Activated CD4-positive, alpha-beta memory T cell treated with anti-CD3 and anti-CD28 coated beads for 36 hours (primary cell): ENCODE measurements around the gene TMEM204. TPM values are rescaled to one million over a fixed set of nuclear protein-coding genes. Genes with fewer than 3 reads are reported as not detected.
A peak's percentile ranks its signal among the peaks of the same experiment; 100 is the strongest.

Experiments
- CTCF ChIA-PET: fragments of 350-600 bp; sonication (Branson Sonifier 250); formaldehyde crosslinking; loops from one replicate; lab custom pipeline; 2021; ENCODE audit warnings: antibody characterized with exemption, inconsistent platforms; lab: Charles Lee
- POLR2A ChIA-PET: fragments of 350-600 bp; sonication (Branson Sonifier 250); formaldehyde crosslinking; loops from one replicate; lab custom pipeline; 2021; ENCODE audit warnings: antibody characterized with exemption; lab: Charles Lee
- DNase-seq: peaks from one replicate; pipeline ENCODE4 v3.0.0-alpha.2; 2020
- H3K27ac Mint-ChIP-seq: one replicate; pipeline ENCODE4 v1.8.0; 2021; ENCODE audit warnings: mixed read lengths
- H3K27me3 Mint-ChIP-seq: one replicate; pipeline ENCODE4 v1.8.0; 2021; ENCODE audit warnings: mixed read lengths
- H3K36me3 Mint-ChIP-seq: one replicate; pipeline ENCODE4 v1.8.0; 2021; ENCODE audit warnings: mixed read lengths
- H3K4me1 Mint-ChIP-seq: one replicate; pipeline ENCODE4 v1.8.0; 2021; ENCODE audit warnings: low read depth, mixed read lengths
- H3K4me3 Mint-ChIP-seq: one replicate; pipeline ENCODE4 v1.8.0; 2021; ENCODE audit warnings: mild to moderate bottlenecking, mixed read lengths
- H3K9me3 Mint-ChIP-seq: one replicate; pipeline ENCODE4 v1.8.0; 2021; ENCODE audit warnings: mixed read lengths
- intact Hi-C: fragments of 100-400 bp; cut with micrococcal nuclease; formaldehyde crosslinking; loops from one replicate; pipeline ENCODE4 v1.15.1; 2023
- total RNA-seq, 2 experiments: library from RNA; stranded (reverse); gene quantifications; one replicate each; pipeline ENCODE4 v1.2.3, GENCODE V29; 2021

Gene TMEM204
- total RNA-seq, 2 experiments from 2014 or later: 14.8 to 15.5 TPM

DNA sequence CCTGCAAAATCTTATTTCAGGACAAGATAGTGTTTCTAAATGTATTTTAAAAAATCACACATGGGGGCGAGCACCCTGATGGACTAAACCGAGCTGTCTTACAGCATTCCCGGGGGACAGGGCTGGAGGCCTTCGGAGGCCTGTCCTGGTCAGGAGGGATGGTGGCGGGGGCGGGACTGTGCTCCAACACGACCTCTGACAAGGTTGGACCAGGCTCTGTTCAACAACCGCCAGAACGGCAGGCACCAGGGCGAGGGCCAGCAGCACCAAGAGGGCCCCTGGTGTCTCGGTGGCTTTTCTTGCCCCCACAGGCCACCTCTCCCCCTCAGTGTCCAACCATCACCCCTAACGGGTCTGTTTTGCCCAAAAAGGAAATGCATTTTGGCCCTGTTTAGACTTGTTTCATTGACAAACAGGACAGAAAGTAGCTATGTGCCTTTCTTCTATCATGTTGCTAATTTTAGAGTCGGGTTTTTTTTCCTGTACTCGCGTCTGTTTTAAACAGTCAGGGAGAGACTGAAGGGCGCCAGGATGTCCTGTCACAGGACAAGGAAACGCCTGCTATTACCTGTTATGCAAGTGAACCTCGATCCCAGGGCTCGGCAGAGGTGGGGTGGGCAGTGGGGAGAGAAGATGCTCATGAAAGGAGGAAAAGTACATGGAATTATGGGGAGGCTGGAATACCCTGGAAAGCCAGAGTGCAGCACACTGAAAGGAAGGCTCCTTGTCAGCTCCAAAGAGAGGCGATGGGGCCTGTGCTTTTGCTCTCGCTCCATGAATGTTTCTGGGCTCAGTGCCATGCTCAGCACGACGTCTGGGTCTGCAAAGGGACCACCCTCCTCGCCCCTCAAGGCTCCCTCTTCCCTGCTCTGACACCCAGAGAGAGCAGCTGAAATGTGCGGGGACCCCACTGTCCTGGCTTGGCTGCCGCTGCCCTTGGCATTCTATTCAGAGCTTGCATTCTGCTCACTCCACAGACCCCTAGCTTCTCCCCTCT is 11.9 kb downstream of the TMEM204 start:
- ChIA-PET CTCF (no interaction called here), POLR2A (no interaction called here)
- no peak for DNase-seq
- peak overlapping the region; percentile 95 for H3K27ac Mint-ChIP-seq
- H3K27me3 Mint-ChIP-seq: no peaks in the 10 kb centered on the region
- intact Hi-C loops: no loop called here
- peaks cover 60% of the 10 kb centered on the region for H3K4me1 Mint-ChIP-seq
- H3K36me3 Mint-ChIP-seq: peaks cover 4% of the 10 kb centered on the region
- no peak overlapping the region for H3K4me3 Mint-ChIP-seq
- H3K9me3 Mint-ChIP-seq: no peaks in the 10 kb centered on the region

- intact Hi-C loops: no loop called here
- H3K9me3 Mint-ChIP-seq: no peaks in the 10 kb centered on the region
- POLR2A ChIA-PET: no interaction called here
- H3K27me3 Mint-ChIP-seq: no peaks in the 10 kb centered on the region
- DNase-seq: no peak
- CTCF ChIA-PET: no interaction called here
- peaks cover 4% of the 10 kb centered on the region for H3K36me3 Mint-ChIP-seq
- no peak overlapping the region for H3K4me3 Mint-ChIP-seq
- no peak overlapping the region for H3K27ac Mint-ChIP-seq
- H3K4me1 Mint-ChIP-seq: peaks cover 56% of the 10 kb centered on the region
Measured at GRCh38 chr16:1546430-1546829, 13.0 kb downstream of the TMEM204 start.

DNA sequence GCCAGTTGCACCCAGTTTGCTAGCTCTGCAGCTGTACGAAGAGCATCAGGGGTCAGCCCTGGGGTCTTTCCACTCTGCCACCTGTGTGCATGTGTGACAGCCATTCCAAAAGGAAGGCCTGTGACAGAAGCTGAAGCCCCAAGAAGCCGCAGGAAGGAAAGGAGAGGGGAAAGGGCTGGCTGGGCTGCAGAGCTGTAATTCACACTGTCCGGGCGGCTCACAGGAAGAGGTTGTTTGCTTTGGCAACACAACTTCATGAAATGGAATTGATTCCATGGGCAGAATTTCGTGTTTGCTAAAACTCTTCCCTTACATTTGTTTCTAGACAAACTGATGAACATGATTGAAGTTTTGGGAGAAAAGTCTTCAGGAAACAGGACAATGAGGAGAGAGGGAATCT is 14.8 kb downstream of the TMEM204 start:
- peak overlapping the region; percentile 18 for H3K27ac Mint-ChIP-seq

GRCh38 chr16:1548727-1549126 is 15.3 kb downstream of the TMEM204 start:
- no peak for DNase-seq
- H3K36me3 Mint-ChIP-seq: peaks cover 4% of the 10 kb centered on the region
- H3K27me3 Mint-ChIP-seq: no peaks in the 10 kb centered on the region
- H3K27ac Mint-ChIP-seq: no peak overlapping the region
- peaks cover 46% of the 10 kb centered on the region for H3K4me1 Mint-ChIP-seq
- H3K4me3 Mint-ChIP-seq: no peak overlapping the region
- POLR2A ChIA-PET: no interaction called here
- CTCF ChIA-PET: no interaction called here
- intact Hi-C loops: no loop called here
- H3K9me3 Mint-ChIP-seq: no peaks in the 10 kb centered on the region

More for the DNA sequence above, 14.8 kb downstream of the TMEM204 start:
- ChIA-PET CTCF (no interaction called here), POLR2A (no interaction called here)
- Mint-ChIP-seq H3K27me3 (no peaks in the 10 kb centered on the region), H3K4me1 (peaks cover 50% of the 10 kb centered on the region), H3K36me3 (peaks cover 7% of the 10 kb centered on the region), H3K4me3 (no peak overlapping the region), H3K9me3 (no peaks in the 10 kb centered on the region)
- intact Hi-C loops: no loop called here
- no peak for DNase-seq

DNA sequence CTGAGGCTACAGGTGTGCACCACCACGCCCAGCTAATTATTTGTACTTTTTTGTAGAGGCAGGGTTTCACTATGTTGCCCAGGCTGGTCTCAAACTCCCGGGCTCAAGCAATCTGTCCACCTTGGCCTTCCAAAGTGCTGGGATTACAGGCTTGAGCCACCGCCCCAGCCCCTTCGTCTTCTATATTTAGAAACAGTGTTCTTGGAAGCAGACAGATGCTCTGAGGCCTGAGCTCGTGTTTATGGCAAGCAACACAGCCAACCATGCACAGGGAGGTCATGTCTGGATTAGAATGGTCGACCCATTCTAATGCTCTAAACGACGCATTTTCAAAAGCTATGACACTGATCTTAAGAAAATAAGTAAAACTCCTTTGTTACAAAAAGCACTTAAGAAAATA is 16.6 kb downstream of the TMEM204 start:
- H3K4me1 Mint-ChIP-seq: peaks cover 36% of the 10 kb centered on the region
- DNase-seq: no peak
- no peaks in the 10 kb centered on the region for H3K9me3 Mint-ChIP-seq
- peaks cover 6% of the 10 kb centered on the region for H3K36me3 Mint-ChIP-seq
- ChIA-PET POLR2A (interaction anchor here (0.9 kb wide), 1 partner anchor 12 kb away, joined by 3 read pairs; no protein-coding TSS in a partner anchor), CTCF (no interaction called here)
- H3K4me3 Mint-ChIP-seq: no peak overlapping the region
- H3K27me3 Mint-ChIP-seq: no peaks in the 10 kb centered on the region
- intact Hi-C loops: no loop called here
- no peak overlapping the region for H3K27ac Mint-ChIP-seq

DNA sequence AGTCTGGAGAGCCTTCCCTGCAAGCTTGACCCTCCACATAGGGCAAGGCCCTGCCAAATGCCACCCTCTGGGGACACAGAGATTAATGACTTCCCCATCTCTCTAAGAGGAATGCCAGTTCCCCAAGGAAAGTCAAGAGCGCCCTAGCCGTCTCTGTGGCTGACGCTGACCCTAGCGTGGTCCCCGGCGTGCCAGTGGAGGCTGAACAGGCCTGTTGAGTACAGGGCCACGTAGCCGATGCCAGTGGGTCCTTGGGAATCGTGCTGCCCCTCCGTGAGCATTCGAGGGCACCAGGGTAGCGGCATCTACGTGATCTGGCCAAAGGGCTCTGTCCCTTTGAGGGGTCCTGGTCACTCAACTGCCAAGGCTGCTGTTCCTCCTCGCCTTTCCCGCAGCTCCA is 17.2 kb downstream of the TMEM204 start:
- POLR2A ChIA-PET: no interaction called here
- Mint-ChIP-seq H3K27ac (no peak overlapping the region), H3K36me3 (peaks cover 11% of the 10 kb centered on the region), H3K9me3 (no peaks in the 10 kb centered on the region), H3K27me3 (no peaks in the 10 kb centered on the region), H3K4me1 (peaks cover 30% of the 10 kb centered on the region), H3K4me3 (no peak overlapping the region)
- intact Hi-C loops: no loop called here
- no peak for DNase-seq
- CTCF ChIA-PET: no interaction called here

GRCh38 chr16:1551166-1551565 is 17.7 kb downstream of the TMEM204 start:
- CTCF ChIA-PET: no interaction called here
- H3K9me3 Mint-ChIP-seq: no peaks in the 10 kb centered on the region
- no peak overlapping the region for H3K4me3 Mint-ChIP-seq
- POLR2A ChIA-PET: no interaction called here
- H3K27ac Mint-ChIP-seq: peak overlapping the region; percentile 10
- no peaks in the 10 kb centered on the region for H3K27me3 Mint-ChIP-seq
- H3K36me3 Mint-ChIP-seq: peaks cover 13% of the 10 kb centered on the region
- intact Hi-C loops: no loop called here
- H3K4me1 Mint-ChIP-seq: peaks cover 26% of the 10 kb centered on the region
- no peak for DNase-seq

DNA sequence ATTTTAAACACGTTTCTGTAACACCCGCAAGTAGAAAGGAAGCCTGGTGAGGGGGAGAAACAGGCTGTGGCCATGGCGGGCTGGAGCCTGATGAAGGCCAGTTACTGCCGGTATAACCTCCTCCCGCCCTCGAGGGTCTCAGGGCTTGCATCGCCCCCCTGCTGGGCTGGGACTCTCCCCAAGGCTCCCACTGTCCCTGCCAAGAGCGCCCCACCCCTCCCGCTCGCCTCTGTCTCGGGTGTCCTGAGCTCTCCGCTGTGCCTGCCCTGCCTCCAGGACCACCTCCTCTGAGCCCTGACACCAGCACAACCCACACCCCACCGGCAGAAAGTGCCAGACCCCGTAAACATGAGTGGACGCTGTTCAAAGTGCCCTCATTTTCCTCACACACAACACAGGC is 18.7 kb downstream of the TMEM204 start:
- POLR2A ChIA-PET: no interaction called here
- no peak for DNase-seq
- Mint-ChIP-seq H3K4me1 (peaks cover 17% of the 10 kb centered on the region), H3K9me3 (no peaks in the 10 kb centered on the region), H3K36me3 (peaks cover 14% of the 10 kb centered on the region), H3K4me3 (no peak overlapping the region), H3K27ac (peak overlapping the region; percentile 29), H3K27me3 (no peaks in the 10 kb centered on the region)
- CTCF ChIA-PET: no interaction called here
- intact Hi-C loops: no loop called here

GRCh38 chr16:1553946-1554825 is 20.7 kb downstream of the TMEM204 start:
- intact Hi-C loops: no loop called here
- H3K9me3 Mint-ChIP-seq: no peaks in the 10 kb centered on the region
- POLR2A ChIA-PET: no interaction called here
- no peak overlapping the region for H3K4me3 Mint-ChIP-seq
- H3K4me1 Mint-ChIP-seq: peaks cover 11% of the 10 kb centered on the region
- no peak overlapping the region for H3K27ac Mint-ChIP-seq
- CTCF ChIA-PET: no interaction called here
- DNase-seq: no peak
- H3K27me3 Mint-ChIP-seq: no peaks in the 10 kb centered on the region
- H3K36me3 Mint-ChIP-seq: peaks cover 12% of the 10 kb centered on the region

- H3K27me3 Mint-ChIP-seq: no peaks in the 10 kb centered on the region
- intact Hi-C loops: no loop called here
- peaks cover 15% of the 10 kb centered on the region for H3K36me3 Mint-ChIP-seq
- no peaks in the 10 kb centered on the region for H3K9me3 Mint-ChIP-seq
- H3K4me1 Mint-ChIP-seq: peaks cover 19% of the 10 kb centered on the region
- DNase-seq: no peak
- ChIA-PET POLR2A (no interaction called here), CTCF (no interaction called here)
- H3K27ac Mint-ChIP-seq: no peak overlapping the region
- H3K4me3 Mint-ChIP-seq: no peak overlapping the region
Measured at GRCh38 chr16:1554826-1555445, 21.5 kb downstream of the TMEM204 start.

GRCh38 chr16:1556254-1556653 is 22.8 kb downstream of the TMEM204 start:
- ChIA-PET POLR2A (no interaction called here), CTCF (no interaction called here)
- no peak for DNase-seq
- H3K4me3 Mint-ChIP-seq: no peak overlapping the region
- no peaks in the 10 kb centered on the region for H3K9me3 Mint-ChIP-seq
- H3K27ac Mint-ChIP-seq: no peak overlapping the region
- intact Hi-C loops: no loop called here
- no peaks in the 10 kb centered on the region for H3K27me3 Mint-ChIP-seq
- peaks cover 15% of the 10 kb centered on the region for H3K36me3 Mint-ChIP-seq
- H3K4me1 Mint-ChIP-seq: peaks cover 32% of the 10 kb centered on the region

GRCh38 chr16:1557074-1557473 is 23.6 kb downstream of the TMEM204 start:
- POLR2A ChIA-PET: no interaction called here
- peaks cover 15% of the 10 kb centered on the region for H3K36me3 Mint-ChIP-seq

More at GRCh38 chr16:1557074-1557473, 23.6 kb downstream of the TMEM204 start:
- Mint-ChIP-seq H3K9me3 (no peaks in the 10 kb centered on the region), H3K27me3 (no peaks in the 10 kb centered on the region), H3K4me3 (no peak overlapping the region), H3K27ac (no peak overlapping the region), H3K4me1 (peaks cover 40% of the 10 kb centered on the region)
- DNase-seq: no peak
- CTCF ChIA-PET: no interaction called here
- intact Hi-C loops: no loop called here
